ENCODE data around the gene PRSS23.
"Not testable (repeated sequence)": the region's sequence is repeated elsewhere in the genome, so short reads cannot be mapped to it uniquely, and the experiment has no call there.

PRSS23 gene, protein sequence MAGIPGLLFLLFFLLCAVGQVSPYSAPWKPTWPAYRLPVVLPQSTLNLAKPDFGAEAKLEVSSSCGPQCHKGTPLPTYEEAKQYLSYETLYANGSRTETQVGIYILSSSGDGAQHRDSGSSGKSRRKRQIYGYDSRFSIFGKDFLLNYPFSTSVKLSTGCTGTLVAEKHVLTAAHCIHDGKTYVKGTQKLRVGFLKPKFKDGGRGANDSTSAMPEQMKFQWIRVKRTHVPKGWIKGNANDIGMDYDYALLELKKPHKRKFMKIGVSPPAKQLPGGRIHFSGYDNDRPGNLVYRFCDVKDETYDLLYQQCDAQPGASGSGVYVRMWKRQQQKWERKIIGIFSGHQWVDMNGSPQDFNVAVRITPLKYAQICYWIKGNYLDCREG

GRCh38 chr11:86800076-86800959 lies at the start of gene PRSS23:
Gene PRSS23, plus strand, starts transcription at chr11:86800542. Its CDS starts 7,102 bp downstream, at chr11:86807644.
- peak; percentile 37 to 43 for DNase-seq

GRCh38 chr11:86753459-86753858 lies 46.9 kb upstream of the PRSS23 start:
- no peak for DNase-seq

DNA sequence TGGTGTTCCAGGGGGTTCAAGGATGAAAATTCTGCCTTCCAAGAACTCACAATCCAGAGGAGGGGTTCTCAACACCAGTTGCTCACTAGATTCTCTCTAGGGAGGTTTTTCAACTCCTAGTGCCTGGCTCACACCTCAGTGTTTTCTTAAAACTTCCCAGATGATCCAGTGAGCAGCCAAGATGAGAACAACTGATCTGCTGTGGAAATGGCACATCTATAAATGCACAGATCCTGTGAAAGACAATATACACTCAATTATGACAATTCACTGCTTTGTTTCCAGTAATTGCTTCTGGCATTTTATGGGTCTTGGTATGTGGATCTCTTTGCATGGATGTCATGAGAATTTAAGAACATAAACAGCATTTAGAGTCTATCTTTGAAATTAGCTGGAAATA lies 45.2 kb upstream of the PRSS23 start:
- DNase-seq: no peak

DNA sequence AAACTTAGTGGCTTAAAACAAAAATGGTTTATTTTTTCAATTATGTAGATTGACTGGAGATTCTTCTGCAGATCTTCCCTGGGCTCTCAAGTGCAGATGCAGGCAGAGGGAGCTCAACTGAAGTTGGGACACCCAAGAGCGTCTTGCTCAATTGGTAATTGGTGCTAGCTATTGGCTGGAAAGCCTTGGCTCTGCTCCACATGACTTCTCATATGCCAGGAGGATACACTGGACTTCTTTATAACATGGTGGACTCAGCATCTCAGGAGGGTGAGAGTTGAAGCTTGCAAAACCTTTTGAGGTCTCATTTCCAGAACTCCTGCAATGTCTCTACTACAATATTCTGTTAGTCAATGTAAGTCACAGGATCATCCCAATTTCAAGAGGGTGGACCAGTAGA lies 42.2 kb upstream of the PRSS23 start:
- no peak for DNase-seq

DNA sequence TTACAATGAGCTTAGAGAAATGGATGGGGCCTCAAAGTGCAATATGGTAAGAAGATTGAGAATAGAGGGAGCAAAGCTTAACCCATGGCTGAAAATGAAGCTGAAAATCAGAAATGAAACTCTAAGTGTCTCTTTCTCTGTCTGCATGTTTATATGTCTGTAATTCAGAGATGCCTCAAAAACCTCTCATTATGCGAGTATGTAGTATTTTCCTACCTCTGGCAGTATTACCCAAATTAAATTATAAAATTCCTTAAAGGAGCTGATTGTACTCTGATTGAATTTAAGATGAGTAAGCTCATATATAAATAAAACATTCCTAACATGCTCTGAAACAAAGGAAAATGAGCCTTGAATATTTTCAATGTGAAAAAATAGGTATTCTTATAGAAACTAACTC lies 39.8 kb upstream of the PRSS23 start:
- DNase-seq: no peak

DNA sequence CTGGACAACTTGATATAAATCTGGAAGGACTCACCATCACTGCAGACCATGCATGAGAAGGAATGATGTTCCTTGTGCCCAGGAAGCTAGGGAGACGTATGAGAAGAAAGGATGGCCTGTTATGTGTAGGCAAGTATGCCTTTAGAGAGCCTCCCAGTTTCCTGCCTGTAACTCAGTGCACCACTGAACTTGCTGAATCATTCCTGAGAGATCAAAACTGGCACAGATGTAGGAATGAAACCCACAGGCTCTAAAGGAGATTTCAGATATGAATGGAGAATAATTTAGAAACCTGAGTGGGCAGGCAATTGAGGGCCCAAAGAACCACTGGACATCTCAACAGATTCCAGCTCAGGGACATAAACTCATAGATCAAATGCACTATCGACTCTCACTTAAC lies 38.4 kb upstream of the PRSS23 start:
- no peak for DNase-seq

- DNase-seq: no peak
Measured at GRCh38 chr11:86765203-86765602, 35.1 kb upstream of the PRSS23 start.

GRCh38 chr11:86765878-86766277 lies 34.5 kb upstream of the PRSS23 start:
- no peak for DNase-seq

GRCh38 chr11:86769219-86769618 lies 31.1 kb upstream of the PRSS23 start:
- DNase-seq: no peak

DNA sequence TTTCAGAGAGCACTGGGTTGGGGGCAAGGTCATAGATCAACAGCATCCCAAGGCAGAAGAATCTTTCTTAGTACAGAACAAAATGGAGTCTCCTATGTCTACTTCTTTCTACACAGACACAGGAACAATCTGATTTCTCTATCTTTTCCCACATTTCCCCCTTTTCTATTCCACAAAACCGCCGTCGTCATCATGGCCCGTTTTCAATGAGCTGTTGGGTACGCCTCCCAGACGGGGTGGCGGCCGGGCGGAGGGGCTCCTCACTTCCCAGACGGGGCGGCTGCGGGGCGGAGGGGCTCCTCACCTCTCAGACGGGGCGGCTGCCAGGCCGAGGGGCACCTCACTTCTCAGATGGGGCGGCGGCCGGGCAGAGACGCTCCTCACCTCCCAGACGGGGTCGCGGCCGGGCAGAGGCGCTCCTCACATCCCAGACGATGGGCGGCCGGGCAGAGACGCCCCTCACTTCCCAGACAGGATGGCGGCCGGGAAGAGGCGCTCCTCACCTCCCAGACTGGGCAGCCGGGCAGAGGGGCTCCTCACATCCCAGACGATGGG lies 29.8 kb upstream of the PRSS23 start:
- not testable (repeated sequence) for DNase-seq

DNA sequence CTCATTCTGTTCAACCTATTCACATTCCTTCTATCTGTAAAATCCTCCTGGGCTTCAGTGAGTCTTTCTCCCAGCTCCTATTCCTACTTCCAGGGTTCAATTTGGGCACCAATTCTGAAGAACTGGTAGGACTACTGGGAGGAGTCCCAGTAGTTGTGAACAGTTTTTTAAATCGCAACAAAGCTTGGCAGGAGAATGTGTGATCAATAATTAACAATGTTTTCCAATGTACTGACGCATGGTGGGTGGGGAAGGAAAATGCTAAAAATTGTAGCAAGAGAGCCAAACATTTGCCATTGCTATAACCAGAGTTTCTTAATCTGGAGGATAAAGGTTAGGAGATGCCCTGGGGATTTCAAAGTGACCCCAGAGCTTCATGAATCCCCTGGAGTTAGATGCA lies 27.3 kb upstream of the PRSS23 start:
- no peak for DNase-seq

DNA sequence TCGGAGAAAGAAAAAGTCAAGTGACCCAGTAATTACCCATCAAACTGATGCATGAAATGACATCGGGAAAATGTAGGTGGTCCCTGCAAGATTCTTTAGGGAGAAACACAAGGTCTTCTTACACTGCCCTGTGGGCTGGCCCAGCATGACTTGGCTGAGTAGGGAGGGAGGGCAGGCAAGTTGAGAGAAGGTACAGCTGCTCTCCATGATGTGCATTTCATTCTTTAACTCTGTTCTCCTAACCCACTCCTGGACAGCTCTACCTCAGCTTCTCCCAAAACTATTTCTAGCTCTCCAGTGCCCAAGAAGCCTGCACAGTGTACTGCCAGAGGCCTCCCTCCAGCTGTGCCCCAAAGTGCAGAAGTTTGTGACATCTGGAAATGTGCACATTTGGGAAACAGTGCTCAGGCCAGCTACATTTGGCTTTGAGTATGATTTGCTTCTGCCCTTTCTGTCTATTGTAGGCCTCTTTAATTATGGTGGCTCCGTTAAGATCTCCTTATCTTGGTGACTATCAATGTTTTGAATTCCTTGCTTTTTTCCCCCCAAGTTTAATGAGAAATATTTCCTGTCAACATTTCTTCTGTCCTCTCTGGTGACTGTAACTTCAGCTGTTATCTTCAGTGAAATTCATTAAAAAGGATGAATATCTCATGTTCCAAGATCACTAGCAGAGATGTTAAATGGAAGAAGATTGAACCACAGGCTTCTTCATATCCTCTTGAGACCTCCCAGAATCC lies 26.7 kb upstream of the PRSS23 start:
- no peak for DNase-seq

DNA sequence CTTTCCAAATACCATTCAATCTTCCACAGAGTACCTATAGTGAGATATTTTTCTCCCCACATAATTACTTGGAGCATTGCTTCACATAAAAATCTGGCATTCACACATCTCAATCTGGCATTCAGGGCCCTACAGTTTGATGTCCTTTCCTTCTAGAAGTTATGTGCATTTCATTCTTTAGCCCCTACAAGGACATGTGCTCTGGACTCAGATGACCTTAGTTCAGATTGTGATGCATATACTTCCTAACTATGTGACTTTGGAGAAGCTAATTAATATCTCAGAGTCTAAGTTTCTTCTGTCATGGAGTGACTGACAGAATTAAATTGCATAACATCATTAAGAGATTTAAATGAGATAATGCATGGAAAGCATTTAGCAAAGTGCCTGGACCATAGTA lies 25.9 kb upstream of the PRSS23 start:
- no peak for DNase-seq

- no peak for DNase-seq
Measured at GRCh38 chr11:86775361-86775760, 25.0 kb upstream of the PRSS23 start.

DNA sequence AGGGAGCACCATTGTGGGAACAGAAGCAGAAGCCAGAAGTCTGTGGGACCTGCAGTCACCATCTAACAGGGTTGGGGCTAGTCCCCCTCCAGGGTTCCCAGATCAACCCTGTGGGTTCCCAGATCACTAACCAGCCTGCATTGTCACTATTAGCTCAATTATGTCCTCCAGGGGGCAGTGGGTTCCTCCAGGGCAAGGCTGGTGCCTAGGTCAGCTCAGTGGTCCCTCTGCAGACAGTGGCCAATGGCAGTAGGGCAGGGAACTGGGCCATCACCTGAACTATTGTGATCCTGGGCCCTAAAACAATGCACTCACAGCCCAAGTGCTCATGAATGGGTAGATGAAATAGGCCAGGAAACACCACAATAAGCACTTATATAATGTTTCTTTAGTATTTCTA lies 18.8 kb upstream of the PRSS23 start:
- no peak for DNase-seq

DNA sequence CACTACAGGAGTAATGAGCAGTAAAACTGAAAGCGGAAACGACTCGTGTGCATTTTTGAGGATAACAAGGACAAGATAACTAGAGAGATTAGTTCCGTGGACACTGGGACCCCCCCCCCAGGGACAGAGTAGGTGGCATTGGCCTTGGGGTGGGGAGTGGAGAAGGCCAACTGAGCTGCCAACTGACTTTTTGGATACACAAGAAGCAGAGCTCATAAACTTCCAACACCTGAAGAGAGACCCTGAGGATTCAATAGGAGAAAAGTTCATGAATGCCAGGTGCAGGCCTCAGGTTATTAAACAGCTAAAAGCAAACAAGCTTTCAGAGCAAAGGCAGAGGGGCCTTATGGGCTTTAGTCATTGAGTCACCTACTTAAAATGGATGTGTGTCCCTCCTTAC lies 17.6 kb upstream of the PRSS23 start:
- DNase-seq: no peak

- no peak for DNase-seq
Measured at GRCh38 chr11:86783661-86784060, 16.7 kb upstream of the PRSS23 start.

DNA sequence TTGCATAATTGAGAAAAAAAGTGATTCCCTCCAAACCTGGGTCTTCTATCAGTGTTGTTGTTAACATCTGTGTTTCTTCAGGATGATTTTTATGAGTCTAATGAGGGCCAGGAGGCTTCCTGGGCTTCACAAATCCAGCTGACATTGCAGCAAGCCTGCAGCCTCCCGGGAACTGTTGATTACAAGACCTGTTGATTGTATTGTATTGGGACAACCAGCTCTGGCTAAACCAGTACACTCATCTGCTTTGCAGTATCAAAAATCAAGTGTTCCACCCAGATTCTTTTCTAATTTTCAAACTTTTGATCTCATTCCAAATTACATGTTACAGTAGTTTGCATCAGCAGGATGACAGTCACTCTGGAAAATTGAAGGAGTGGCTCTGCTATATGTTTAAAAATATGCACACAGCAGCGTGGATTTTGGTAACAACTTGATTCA lies 16.1 kb upstream of the PRSS23 start:
- DNase-seq: no peak

GRCh38 chr11:86785576-86785975 lies 14.8 kb upstream of the PRSS23 start:
- DNase-seq: no peak

DNA sequence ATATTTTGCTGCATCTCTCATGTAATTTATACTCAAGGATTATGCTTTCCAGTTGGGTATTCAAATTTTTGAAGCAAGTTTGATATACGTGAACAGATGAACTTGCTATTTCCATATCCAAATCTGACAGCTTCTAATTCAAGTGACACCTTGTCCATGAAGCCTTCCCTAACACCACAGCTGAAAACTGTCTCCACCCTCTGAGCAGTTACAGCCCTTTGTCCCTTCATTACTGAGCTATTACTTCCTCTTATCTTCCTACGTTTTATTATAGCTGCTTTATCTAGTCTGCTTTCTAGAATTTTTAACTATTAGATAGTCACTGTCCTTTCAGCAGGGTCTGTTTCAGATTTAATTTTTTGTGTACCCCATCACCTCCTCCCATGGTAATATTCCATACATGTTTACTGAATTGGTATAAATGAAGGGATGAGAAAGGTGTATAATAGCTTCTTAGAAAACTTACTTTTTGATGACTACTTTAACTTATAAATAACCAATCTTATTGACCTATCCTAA lies 13.3 kb upstream of the PRSS23 start:
- DNase-seq: no peak

DNA sequence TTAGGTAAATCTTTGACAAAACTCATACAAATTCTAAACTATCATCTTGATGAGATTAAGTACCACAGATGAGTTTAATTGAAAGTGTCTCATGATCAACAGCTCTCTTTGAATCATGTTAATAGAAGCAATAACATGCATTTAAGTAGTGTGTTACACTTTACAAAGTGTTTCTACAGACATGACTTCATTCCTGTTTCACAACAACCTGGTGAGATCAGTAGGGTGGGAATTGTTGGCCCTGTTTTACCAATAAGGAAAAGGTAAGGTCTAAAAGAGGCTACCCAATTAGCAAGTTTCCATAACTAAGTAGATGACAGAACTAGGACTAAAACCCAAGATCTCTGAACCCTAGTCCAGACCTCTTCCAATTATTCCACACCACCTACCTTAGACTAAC lies 12.7 kb upstream of the PRSS23 start:
- DNase-seq: no peak

GRCh38 chr11:86790195-86790725 lies 10.1 kb upstream of the PRSS23 start:
- no peak for DNase-seq

Measured in activated CD4-positive, alpha-beta T cell treated with anti-CD3 and anti-CD28 coated beads, Interleukin-2, amount 50 U/mL, for 48 hours (primary cell).